ENCODE measurements around the gene CD180.
A peak's percentile ranks its signal among the peaks of the same experiment; 100 is the strongest.

DNA sequence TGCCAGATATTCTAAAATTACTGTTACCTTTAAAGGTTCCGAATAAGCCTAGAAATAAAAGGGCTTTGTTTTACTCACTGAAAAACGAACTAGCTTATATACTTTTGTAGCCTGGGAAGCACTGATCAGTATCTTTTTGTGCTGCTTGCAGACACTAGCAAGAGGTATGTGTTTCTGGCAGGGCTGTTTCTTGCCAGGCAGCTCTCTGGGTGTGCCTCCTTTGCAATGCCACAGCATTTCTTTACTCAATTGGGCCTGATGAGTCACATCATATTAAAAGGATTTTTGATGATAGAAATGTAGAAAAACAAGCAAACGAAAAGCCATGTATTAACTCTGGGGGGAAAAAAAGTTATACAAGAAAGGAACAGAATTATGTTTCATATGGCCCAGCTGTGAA lies 35.6 kb downstream of the CD180 start:
- TF ChIP-seq POLR2AphosphoS5 (IDR thresholded peaks at IDR 0.05; ENCODE audit: low read depth, low read length) (no peak), JUND (IDR thresholded peaks at IDR 0.05) (0 out of 2 replicates have a peak, but pooled peaks have one; percentile 9), POLR2A (IDR thresholded peaks at IDR 0.05; ENCODE audit: borderline replicate concordance, extremely low read depth, insufficient read depth, insufficient read length) (no peak), FOSL1 (IDR thresholded peaks at IDR 0.05; ENCODE audit: low read depth) (no peak; the same call in 1 of the 2 replicates), YY1 (IDR thresholded peaks at IDR 0.05; ENCODE audit: extremely low read depth, insufficient replicate concordance, low read depth, low read length) (no peak), SIN3A (IDR thresholded peaks at IDR 0.05; ENCODE audit: low read depth) (no peak), SP1 (IDR thresholded peaks at IDR 0.05; ENCODE audit: low read depth) (no peak; the same call in 1 of the 2 replicates), EZH2 (IDR thresholded peaks at IDR 0.05) (no peak), ZNF274 (IDR thresholded peaks at IDR 0.05; ENCODE audit: low read depth, low read length) (no peak), CEBPB (IDR thresholded peaks at IDR 0.05; ENCODE audit: low read depth) (peak; percentile 15; the same call in 1 of the 2 replicates), EZH2phosphoT487 (IDR thresholded peaks at IDR 0.05; ENCODE audit: borderline replicate concordance) (no peak), RAD21 (IDR thresholded peaks at IDR 0.05; ENCODE audit: low read depth) (no peak)
- TF ChIP-seq, protein P1, sequence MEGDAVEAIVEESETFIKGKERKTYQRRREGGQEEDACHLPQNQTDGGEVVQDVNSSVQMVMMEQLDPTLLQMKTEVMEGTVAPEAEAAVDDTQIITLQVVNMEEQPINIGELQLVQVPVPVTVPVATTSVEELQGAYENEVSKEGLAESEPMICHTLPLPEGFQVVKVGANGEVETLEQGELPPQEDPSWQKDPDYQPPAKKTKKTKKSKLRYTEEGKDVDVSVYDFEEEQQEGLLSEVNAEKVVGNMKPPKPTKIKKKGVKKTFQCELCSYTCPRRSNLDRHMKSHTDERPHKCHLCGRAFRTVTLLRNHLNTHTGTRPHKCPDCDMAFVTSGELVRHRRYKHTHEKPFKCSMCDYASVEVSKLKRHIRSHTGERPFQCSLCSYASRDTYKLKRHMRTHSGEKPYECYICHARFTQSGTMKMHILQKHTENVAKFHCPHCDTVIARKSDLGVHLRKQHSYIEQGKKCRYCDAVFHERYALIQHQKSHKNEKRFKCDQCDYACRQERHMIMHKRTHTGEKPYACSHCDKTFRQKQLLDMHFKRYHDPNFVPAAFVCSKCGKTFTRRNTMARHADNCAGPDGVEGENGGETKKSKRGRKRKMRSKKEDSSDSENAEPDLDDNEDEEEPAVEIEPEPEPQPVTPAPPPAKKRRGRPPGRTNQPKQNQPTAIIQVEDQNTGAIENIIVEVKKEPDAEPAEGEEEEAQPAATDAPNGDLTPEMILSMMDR (IDR thresholded peaks at IDR 0.05 in 2 of 3, conservative IDR thresholded peaks at IDR 0.05 in 1 of 3; ENCODE audit: borderline replicate concordance in 1 of 3, insufficient read depth in 1 of 3, low read depth in 2 of 3, low read length in 2 of 3), result no peak
- TF ChIP-seq, protein P2, sequence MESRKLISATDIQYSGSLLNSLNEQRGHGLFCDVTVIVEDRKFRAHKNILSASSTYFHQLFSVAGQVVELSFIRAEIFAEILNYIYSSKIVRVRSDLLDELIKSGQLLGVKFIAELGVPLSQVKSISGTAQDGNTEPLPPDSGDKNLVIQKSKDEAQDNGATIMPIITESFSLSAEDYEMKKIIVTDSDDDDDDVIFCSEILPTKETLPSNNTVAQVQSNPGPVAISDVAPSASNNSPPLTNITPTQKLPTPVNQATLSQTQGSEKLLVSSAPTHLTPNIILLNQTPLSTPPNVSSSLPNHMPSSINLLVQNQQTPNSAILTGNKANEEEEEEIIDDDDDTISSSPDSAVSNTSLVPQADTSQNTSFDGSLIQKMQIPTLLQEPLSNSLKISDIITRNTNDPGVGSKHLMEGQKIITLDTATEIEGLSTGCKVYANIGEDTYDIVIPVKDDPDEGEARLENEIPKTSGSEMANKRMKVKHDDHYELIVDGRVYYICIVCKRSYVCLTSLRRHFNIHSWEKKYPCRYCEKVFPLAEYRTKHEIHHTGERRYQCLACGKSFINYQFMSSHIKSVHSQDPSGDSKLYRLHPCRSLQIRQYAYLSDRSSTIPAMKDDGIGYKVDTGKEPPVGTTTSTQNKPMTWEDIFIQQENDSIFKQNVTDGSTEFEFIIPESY (IDR thresholded peaks at IDR 0.05; ENCODE audit: extremely low read depth, insufficient replicate concordance, low read length), result no peak

Measured in HCT116 (cell line).